Measurements from ENCODE around the gene ARMC7. TPM values are rescaled to one million over a fixed set of nuclear protein-coding genes. Genes with fewer than 3 reads are reported as not detected.
A peak's percentile ranks its signal among the peaks of the same experiment; 100 is the strongest.

The ARMC7 gene
- total and polyA plus RNA-seq, 2 of the 13 experiments (the other 11 are each of a cell fraction or from before 2014, with no cell fraction given) = 3.9 to 4.2 TPM

DNA sequence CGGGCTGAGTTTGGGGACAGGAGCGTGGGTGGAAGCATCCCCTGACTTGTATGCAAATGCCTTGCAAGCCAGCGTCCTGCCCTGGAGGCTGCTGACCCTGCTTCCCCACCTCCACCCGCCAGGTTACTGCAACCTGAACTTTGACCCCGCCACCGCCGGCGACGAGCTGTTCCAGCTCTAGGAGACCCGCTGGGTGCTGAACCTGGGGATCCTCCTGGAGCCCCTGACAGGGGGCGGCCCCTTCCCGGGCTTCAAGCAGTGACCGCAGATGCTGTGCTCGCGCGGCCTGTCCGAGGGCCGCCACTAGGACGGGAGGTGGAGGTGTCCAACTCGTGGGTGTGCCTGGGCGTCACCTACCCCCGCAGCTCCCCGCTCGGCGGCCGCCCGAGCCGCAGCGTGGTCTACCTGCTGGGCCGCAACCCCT lies 32.7 kb upstream of the ARMC7 start (continued):
- TF ChIP-seq ZNF264 (CRISPR knock-in tag; IDR thresholded peaks at IDR 0.05) (peak; percentile 36; the same call in 1 of the 2 replicates), ZNF550 (CRISPR knock-in tag; IDR thresholded peaks at IDR 0.05; ENCODE audit: borderline replicate concordance) (no peak), ZNF260 (CRISPR knock-in tag; IDR thresholded peaks at IDR 0.05; ENCODE audit: borderline replicate concordance, low read depth) (no peak), FOXA1 (IDR thresholded peaks at IDR 0.05) (no peak), FOXA1 (CRISPR knock-in tag; IDR thresholded peaks at IDR 0.05) (peak; percentile 33; the same call in 1 of the 2 replicates), ZNF33B (CRISPR knock-in tag; IDR thresholded peaks at IDR 0.05) (0 out of 2 replicates have a peak, but pooled peaks have one; percentile 64), KDM5B (CRISPR knock-in tag; IDR thresholded peaks at IDR 0.05; ENCODE audit: borderline replicate concordance) (no peak), ESRRA (CRISPR knock-in tag; IDR thresholded peaks at IDR 0.05; ENCODE audit: low read depth) (peak; percentile 68; the same call in 1 of the 2 replicates), KLF12 (CRISPR knock-in tag; IDR thresholded peaks at IDR 0.05; ENCODE audit: borderline replicate concordance) (no peak; the same call in 1 of the 2 replicates), IKZF4 (CRISPR knock-in tag; IDR thresholded peaks at IDR 0.05; ENCODE audit: borderline replicate concordance, low read depth, not compliant biosample characterization) (no peak), NFE2L1 (CRISPR knock-in tag; IDR thresholded peaks at IDR 0.05; ENCODE audit: borderline replicate concordance) (no peak), ZNF496 (CRISPR knock-in tag; IDR thresholded peaks at IDR 0.05; ENCODE audit: insufficient replicate concordance) (no peak), SOX6 (IDR thresholded peaks at IDR 0.05) (no peak), SOX6 (CRISPR knock-in tag; IDR thresholded peaks at IDR 0.05) (peak; percentile 64), ZNF891 (CRISPR knock-in tag; IDR thresholded peaks at IDR 0.05) (no peak), NAIF1 (CRISPR knock-in tag; IDR thresholded peaks at IDR 0.05; ENCODE audit: borderline replicate concordance) (no peak), ZNF343 (CRISPR knock-in tag; IDR thresholded peaks at IDR 0.05) (peak; percentile 39; the same call in 1 of the 2 replicates), ZZZ3 (CRISPR knock-in tag; IDR thresholded peaks at IDR 0.05; ENCODE audit: borderline replicate concordance) (no peak), ZNF644 (CRISPR knock-in tag; IDR thresholded peaks at IDR 0.05; ENCODE audit: low read depth) (no peak), CAMTA2 (CRISPR knock-in tag; IDR thresholded peaks at IDR 0.05; ENCODE audit: borderline replicate concordance) (no peak), ZFY (CRISPR knock-in tag; IDR thresholded peaks at IDR 0.05) (no peak; the same call in 1 of the 2 replicates), U2AF1 (optimal IDR thresholded peaks at IDR 0.05; ENCODE audit: low read depth, low read length) (peak; percentile 63), RXRB (CRISPR knock-in tag; IDR thresholded peaks at IDR 0.05; ENCODE audit: borderline replicate concordance) (peak; percentile 94), KAT2B (IDR thresholded peaks at IDR 0.05; ENCODE audit: borderline replicate concordance, low read depth, low read length) (no peak)
- TF ChIP-seq, protein P1, sequence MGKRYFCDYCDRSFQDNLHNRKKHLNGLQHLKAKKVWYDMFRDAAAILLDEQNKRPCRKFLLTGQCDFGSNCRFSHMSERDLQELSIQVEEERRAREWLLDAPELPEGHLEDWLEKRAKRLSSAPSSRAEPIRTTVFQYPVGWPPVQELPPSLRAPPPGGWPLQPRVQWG (CRISPR knock-in tag; IDR thresholded peaks at IDR 0.05; ENCODE audit: borderline replicate concordance, low read depth) = no peak
- TF ChIP-seq, protein P2, sequence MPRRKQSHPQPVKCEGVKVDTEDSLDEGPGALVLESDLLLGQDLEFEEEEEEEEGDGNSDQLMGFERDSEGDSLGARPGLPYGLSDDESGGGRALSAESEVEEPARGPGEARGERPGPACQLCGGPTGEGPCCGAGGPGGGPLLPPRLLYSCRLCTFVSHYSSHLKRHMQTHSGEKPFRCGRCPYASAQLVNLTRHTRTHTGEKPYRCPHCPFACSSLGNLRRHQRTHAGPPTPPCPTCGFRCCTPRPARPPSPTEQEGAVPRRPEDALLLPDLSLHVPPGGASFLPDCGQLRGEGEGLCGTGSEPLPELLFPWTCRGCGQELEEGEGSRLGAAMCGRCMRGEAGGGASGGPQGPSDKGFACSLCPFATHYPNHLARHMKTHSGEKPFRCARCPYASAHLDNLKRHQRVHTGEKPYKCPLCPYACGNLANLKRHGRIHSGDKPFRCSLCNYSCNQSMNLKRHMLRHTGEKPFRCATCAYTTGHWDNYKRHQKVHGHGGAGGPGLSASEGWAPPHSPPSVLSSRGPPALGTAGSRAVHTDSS (CRISPR knock-in tag; conservative IDR thresholded peaks at IDR 0.05) = 0 out of 2 replicates have a peak, but pooled peaks have one; percentile 11
- TF ChIP-seq, protein P3, sequence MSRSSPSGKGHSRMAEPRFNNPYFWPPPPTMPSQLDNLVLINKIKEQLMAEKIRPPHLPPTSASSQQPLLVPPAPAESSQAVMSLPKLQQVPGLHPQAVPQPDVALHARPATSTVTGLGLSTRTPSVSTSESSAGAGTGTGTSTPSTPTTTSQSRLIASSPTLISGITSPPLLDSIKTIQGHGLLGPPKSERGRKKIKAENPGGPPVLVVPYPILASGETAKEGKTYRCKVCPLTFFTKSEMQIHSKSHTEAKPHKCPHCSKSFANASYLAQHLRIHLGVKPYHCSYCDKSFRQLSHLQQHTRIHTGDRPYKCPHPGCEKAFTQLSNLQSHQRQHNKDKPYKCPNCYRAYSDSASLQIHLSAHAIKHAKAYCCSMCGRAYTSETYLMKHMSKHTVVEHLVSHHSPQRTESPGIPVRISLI (CRISPR knock-in tag; IDR thresholded peaks at IDR 0.05; ENCODE audit: borderline replicate concordance) = no peak; the same call in 1 of the 2 replicates
- TF ChIP-seq, protein P4, sequence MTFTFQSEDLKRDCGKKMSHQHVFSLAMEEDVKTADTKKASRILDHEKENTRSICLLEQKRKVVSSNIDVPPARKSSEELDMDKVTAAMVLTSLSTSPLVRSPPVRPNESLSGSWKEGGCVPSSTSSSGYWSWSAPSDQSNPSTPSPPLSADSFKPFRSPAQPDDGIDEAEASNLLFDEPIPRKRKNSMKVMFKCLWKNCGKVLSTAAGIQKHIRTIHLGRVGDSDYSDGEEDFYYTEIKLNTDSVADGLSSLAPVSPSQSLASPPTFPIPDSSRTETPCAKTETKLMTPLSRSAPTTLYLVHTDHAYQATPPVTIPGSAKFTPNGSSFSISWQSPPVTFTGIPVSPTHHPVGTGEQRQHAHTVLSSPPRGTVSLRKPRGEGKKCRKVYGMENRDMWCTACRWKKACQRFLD (CRISPR knock-in tag; IDR thresholded peaks at IDR 0.05; ENCODE audit: borderline replicate concordance) = no peak
